Measurements from ENCODE around the gene YTHDF1. TPM values are rescaled to one million over a fixed set of nuclear protein-coding genes. Genes with fewer than 3 reads are reported as not detected.

Gene YTHDF1
- total RNA-seq, 1 experiment from 2014 or later = 85.4 TPM

DNA sequence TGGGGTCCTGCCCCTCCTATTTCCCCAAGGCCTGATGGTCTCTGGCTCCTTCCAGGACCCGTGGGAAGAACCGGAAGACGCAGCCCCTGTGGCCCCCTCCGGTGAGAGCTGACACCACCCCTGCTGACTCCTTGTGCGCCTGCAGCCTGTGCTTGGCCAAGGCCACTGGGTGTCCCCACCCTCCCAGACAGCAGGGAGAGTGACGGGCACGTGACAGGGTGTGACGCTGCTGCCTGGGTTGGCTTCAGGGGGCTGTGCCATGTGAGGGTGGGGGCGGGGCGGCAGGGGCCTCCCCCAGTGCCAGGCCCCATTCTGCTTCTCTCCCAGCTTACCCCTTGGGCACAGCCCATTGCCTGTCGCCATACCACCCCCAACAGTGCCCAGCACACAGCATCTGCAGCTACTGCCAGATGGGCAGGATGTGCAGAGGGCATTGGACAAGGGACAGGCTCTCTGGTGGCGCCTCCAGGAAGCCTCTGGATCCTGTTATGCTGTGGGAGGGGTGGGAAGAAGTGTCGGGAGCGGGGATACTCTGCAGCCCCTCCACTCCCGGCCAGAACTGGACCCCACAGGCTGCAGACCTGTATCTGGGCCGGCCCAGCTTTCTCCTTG, 22.7 kb upstream of the YTHDF1 start:
- Histone ChIP-seq H3K18ac (ENCODE audit: insufficient read length, low read depth, low read length) (no peak overlapping the region), H2BK12ac (ENCODE audit: insufficient read length, low read depth, low read length) (no peak overlapping the region), H3K23me2 (ENCODE audit: insufficient read length, low read depth, low read length, poor library complexity, severe bottlenecking) (no peaks in the 10 kb centered on the region), H4K20me1 (ENCODE audit: control insufficient read depth, insufficient read depth, insufficient read length) (no peaks in the 10 kb centered on the region), H2BK5ac (ENCODE audit: insufficient read length, low read length) (no peak overlapping the region), H3K23ac (ENCODE audit: insufficient read length, low read depth, low read length) (no peak overlapping the region), H2AFZ (ENCODE audit: low read length) (no peak overlapping the region), H4K8ac (replicated peaks; ENCODE audit: insufficient read length, low read depth, low read length) (no peak overlapping the region), H4K91ac (ENCODE audit: insufficient read length, low read depth, low read length) (no peak overlapping the region), H3K4ac (ENCODE audit: low read depth, low read length) (no peak overlapping the region), H3K27ac (ENCODE audit: insufficient read length, low read depth, low read length) (no peak overlapping the region), H3T11ph (ENCODE audit: low read length) (no peak overlapping the region), H3K27me3 (ENCODE audit: insufficient read depth, low read length) (no peaks in the 10 kb centered on the region), H3K79me1 (ENCODE audit: insufficient read depth, low read depth, low read length, poor library complexity, severe bottlenecking) (no peaks in the 10 kb centered on the region), H3K9ac (ENCODE audit: extremely low read depth, insufficient read length, low read length) (no peak overlapping the region), H3K4me2 (ENCODE audit: insufficient read depth, insufficient read length, low read length) (no peak overlapping the region), H3K9me3 (ENCODE audit: control insufficient read depth, low read depth, low read length) (no peaks in the 10 kb centered on the region), H3K4me1 (ENCODE audit: insufficient read depth, low read length) (peaks cover 2% of the 10 kb centered on the region; the same call in 1 of the 2 replicates), H2AK5ac (ENCODE audit: insufficient read length, low read length) (no peak overlapping the region), H3K56ac (ENCODE audit: insufficient read length, low read depth, low read length) (no peak overlapping the region), H3K14ac (ENCODE audit: insufficient read depth, low read length) (no peak overlapping the region; the same call in 1 of the 2 replicates), H2BK20ac (ENCODE audit: low read depth, low read length, poor library complexity, severe bottlenecking) (no peak overlapping the region), H3K79me2 (ENCODE audit: insufficient read depth, low read length) (no peaks in the 10 kb centered on the region), H2BK15ac (ENCODE audit: low read depth, low read length) (no peak overlapping the region), H4K5ac (ENCODE audit: insufficient read length, low read depth, low read length) (no peak overlapping the region), H2BK120ac (ENCODE audit: low read depth, low read length, poor library complexity, severe bottlenecking) (no peak overlapping the region)
- Mint-ChIP-seq H3K27ac (no peak overlapping the region), H3K9me3 (no peaks in the 10 kb centered on the region), H3K4me3 (no peak overlapping the region), H3K36me3 (ENCODE audit: insufficient read depth in 1 of 3, low read depth in 3 of 3) (no peaks in the 10 kb centered on the region), H3K27me3 (ENCODE audit: low read depth) (peaks cover 2% of the 10 kb centered on the region), H3K4me1 (peaks cover 3 to 12% of the 10 kb centered on the region in 2 experiments)
- no peak for DNase-seq
- TF ChIP-seq, protein P1, sequence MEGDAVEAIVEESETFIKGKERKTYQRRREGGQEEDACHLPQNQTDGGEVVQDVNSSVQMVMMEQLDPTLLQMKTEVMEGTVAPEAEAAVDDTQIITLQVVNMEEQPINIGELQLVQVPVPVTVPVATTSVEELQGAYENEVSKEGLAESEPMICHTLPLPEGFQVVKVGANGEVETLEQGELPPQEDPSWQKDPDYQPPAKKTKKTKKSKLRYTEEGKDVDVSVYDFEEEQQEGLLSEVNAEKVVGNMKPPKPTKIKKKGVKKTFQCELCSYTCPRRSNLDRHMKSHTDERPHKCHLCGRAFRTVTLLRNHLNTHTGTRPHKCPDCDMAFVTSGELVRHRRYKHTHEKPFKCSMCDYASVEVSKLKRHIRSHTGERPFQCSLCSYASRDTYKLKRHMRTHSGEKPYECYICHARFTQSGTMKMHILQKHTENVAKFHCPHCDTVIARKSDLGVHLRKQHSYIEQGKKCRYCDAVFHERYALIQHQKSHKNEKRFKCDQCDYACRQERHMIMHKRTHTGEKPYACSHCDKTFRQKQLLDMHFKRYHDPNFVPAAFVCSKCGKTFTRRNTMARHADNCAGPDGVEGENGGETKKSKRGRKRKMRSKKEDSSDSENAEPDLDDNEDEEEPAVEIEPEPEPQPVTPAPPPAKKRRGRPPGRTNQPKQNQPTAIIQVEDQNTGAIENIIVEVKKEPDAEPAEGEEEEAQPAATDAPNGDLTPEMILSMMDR (conservative IDR thresholded peaks at IDR 0.05) = no peak
- WGBS (ENCODE audit: extremely low coverage, insufficient read length, low lambda C conversion rate) = no CpG with 5 or more reads among the region's 16 CpGs
